IPS-15b (cell line): ENCODE measurements around the gene ABCG1.

Experiments
- H3K27me3 ChIP-seq: one replicate; pipeline ENCODE4 v1.6.1; 2013; ENCODE audit warnings: low read length; ENCODE audit not compliant: control insufficient read depth, insufficient read depth
- H3K36me3 ChIP-seq: one replicate; pipeline ENCODE4 v1.6.1; 2013; ENCODE audit warnings: low read length; ENCODE audit not compliant: control insufficient read depth, insufficient read depth
- H3K4me1 ChIP-seq: one replicate; pipeline ENCODE4 v1.6.1; 2013; ENCODE audit warnings: mild to moderate bottlenecking, low read length; ENCODE audit not compliant: control insufficient read depth, insufficient read depth
- H3K4me3 ChIP-seq: one replicate; pipeline ENCODE4 v1.5.1; 2013; ENCODE audit warnings: low read depth, low read length
- H3K9ac ChIP-seq: one replicate; pipeline ENCODE4 v1.6.1; 2013; ENCODE audit warnings: low read depth, mild to moderate bottlenecking, low read length
- H3K9me3 ChIP-seq: one replicate; pipeline ENCODE4 v1.6.1; 2013; ENCODE audit warnings: mild to moderate bottlenecking, low read length; ENCODE audit not compliant: control insufficient read depth, insufficient read depth

Gene ABCG1

DNA sequence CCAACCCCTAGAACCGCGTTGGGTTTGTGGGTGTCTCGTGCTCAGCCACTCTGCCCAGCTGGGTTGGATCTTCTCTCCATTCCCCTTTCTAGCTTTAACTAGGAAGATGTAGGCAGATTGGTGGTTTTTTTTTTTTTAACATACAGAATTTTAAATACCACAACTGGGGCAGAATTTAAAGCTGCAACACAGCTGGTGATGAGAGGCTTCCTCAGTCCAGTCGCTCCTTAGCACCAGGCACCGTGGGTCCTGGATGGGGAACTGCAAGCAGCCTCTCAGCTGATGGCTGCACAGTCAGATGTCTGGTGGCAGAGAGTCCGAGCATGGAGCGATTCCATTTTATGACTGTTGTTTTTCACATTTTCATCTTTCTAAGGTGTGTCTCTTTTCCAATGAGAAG is 77.6 kb downstream of the ABCG1 start:
- Histone ChIP-seq H3K9ac (no peak overlapping the region), H3K4me1 (peaks cover 3% of the 10 kb centered on the region)

DNA sequence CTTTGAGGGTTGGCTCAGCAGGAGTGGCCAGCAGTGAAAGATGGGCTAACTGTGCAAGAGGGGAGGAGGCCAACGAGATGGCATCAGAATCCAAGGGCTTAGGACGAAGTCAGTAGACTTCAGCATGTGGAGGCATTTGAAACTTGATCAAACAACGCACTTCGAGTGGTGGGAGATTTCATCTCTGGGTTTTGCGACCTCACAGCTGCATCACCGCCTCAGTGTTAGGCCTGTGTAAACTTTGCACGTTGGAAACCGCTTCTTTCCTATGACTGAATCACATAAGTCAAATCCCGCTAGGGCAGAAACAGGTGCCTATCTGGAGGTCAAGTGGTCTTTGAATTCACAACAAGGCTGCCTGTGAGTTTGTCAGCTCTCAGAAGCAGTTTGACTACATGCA is 78.4 kb downstream of the ABCG1 start:
- no peak overlapping the region for H3K4me3 ChIP-seq
- no peaks in the 10 kb centered on the region for H3K9me3 ChIP-seq
- no peaks in the 10 kb centered on the region for H3K27me3 ChIP-seq
- H3K4me1 ChIP-seq, result peaks cover 3% of the 10 kb centered on the region
- H3K9ac ChIP-seq, result no peak overlapping the region
- no peaks in the 10 kb centered on the region for H3K36me3 ChIP-seq

More for the DNA sequence above, 77.6 kb downstream of the ABCG1 start:
- Histone ChIP-seq H3K36me3 (no peaks in the 10 kb centered on the region), H3K4me3 (no peak overlapping the region), H3K27me3 (no peaks in the 10 kb centered on the region), H3K9me3 (no peaks in the 10 kb centered on the region)

DNA sequence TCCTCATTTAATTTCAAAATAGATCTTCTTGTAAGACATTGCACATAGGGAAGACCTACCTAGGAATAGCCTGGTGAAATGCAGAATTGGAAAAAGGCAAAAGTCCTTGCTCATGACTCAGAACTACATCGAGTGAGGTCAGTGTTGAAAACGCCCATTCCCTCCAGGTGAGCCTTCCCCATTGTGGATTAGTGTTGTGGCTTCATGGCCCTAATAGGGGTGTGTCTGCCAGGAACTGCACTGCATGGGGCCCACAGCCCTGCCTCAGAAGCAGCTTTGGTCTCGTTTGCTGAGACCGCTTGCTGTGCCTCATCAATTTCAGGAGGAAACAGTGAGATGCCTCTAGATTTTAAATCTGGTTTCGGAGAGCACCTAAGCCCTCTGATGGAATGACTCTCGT is 79.3 kb downstream of the ABCG1 start:
- Histone ChIP-seq H3K36me3 (no peaks in the 10 kb centered on the region), H3K4me1 (peaks cover 3% of the 10 kb centered on the region), H3K9me3 (no peaks in the 10 kb centered on the region), H3K9ac (no peak overlapping the region), H3K27me3 (no peaks in the 10 kb centered on the region), H3K4me3 (no peak overlapping the region)

DNA sequence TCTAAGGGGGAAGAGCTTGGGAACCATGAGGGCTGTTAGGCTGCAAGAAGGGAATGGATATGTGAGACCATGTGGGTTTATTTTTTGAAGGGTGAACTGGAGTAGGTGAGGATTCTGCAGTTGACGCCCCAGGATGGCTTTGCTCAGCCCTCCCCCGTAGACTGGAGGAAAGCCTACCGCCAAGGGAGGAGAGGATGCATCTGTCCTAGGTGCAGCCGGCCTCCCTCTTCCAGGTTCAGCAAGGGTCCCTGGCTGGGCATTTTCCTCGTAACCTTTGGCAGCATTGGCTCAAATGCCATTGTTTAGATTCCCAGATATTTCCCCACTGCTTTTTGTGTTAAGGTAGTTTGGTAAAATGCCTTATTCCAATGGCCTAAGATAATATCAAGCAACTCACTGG is 79.7 kb downstream of the ABCG1 start:
- H3K9me3 ChIP-seq, result no peaks in the 10 kb centered on the region
- H3K36me3 ChIP-seq, result no peaks in the 10 kb centered on the region
- no peaks in the 10 kb centered on the region for H3K27me3 ChIP-seq
- H3K4me3 ChIP-seq, result no peak overlapping the region
- peaks cover 3% of the 10 kb centered on the region for H3K4me1 ChIP-seq
- H3K9ac ChIP-seq, result no peak overlapping the region

DNA sequence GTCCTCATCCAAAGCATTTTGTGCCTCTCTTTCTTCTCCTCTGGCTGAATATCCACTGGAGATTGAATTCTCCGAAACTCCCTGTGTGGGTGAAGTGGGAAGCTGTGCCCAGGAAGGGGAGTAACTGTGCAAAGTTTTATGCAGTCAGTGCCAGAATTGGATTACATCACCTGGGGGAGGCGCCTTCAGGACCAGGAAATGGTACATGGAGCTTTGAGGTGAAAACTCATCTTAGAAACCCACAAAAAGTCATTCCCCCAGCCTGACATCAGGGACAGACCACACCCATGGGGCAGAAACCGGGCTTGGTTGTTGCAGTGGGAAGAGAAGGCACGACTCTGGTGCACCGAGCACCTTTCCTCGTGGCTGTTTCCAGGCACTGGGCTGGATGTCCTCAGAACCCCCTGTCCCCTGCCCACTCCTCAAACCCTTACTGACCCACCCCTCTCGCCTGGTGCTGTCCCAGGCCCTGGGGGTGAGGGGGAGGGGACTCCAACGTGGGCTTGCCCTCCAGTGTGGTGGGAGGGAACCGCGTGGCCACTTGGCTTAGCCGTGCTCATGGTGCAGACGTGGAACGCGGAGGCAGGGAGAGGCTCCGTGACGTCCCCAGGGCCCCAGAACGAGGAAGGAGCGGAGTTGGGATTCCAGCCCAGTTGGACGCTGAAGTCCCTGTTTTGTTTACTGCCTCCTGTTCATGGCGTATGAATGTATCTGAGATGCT is 80.5 kb downstream of the ABCG1 start:
- no peaks in the 10 kb centered on the region for H3K9me3 ChIP-seq
- H3K4me3 ChIP-seq, result no peak overlapping the region
- no peak overlapping the region for H3K9ac ChIP-seq
- H3K4me1 ChIP-seq, result peaks cover 3% of the 10 kb centered on the region
- H3K27me3 ChIP-seq, result no peaks in the 10 kb centered on the region
- H3K36me3 ChIP-seq, result no peaks in the 10 kb centered on the region

DNA sequence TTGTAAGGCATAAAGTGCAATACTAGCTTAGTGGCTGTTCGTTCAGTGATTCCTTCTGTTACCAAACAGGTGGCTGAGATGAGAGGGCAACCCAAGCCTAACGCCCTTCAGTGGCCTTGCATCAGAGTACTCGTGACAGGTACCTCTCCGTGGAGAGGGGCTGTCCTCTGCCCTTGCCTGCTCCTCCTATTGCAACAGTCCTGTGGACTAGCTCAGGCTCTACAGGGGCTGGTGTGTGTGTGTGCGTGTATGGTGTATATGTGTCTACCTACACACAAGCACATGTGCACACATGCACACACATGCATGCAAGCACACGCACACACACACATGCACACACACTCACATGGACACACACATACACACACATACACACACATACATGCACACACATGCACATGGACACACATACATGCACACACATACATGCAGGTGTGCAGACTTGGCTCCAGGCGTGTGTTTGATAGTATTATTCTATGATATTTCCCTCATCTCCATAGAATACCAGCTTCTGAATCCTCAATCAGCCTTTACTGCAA is 81.2 kb downstream of the ABCG1 start:
- Histone ChIP-seq H3K36me3 (no peaks in the 10 kb centered on the region), H3K4me3 (no peak overlapping the region), H3K4me1 (peaks cover 3% of the 10 kb centered on the region), H3K9me3 (no peaks in the 10 kb centered on the region), H3K27me3 (no peaks in the 10 kb centered on the region), H3K9ac (no peak overlapping the region)

DNA sequence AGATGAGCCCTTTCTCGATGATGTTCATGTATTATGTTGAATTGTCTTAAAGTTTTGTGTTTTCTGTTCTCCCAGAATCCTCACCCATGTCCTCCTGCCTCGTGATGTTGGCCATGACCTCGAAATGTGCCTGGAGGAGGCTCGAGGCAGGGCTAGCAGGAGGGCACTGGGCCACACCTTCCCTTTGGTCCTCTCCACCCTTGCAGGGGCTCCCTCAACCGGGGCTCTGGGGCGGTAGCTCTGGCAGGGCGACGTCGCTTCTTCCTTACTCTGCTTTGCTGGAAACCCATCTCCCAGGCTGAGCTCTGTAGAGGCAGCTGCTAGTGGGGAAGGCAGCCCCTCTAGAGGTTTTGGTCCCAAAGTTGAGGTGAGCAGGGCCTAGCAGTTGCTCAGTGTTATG is 82.0 kb downstream of the ABCG1 start:
- Histone ChIP-seq H3K9me3 (no peaks in the 10 kb centered on the region), H3K4me3 (no peak overlapping the region), H3K4me1 (peaks cover 3% of the 10 kb centered on the region), H3K27me3 (no peaks in the 10 kb centered on the region), H3K9ac (no peak overlapping the region), H3K36me3 (no peaks in the 10 kb centered on the region)

DNA sequence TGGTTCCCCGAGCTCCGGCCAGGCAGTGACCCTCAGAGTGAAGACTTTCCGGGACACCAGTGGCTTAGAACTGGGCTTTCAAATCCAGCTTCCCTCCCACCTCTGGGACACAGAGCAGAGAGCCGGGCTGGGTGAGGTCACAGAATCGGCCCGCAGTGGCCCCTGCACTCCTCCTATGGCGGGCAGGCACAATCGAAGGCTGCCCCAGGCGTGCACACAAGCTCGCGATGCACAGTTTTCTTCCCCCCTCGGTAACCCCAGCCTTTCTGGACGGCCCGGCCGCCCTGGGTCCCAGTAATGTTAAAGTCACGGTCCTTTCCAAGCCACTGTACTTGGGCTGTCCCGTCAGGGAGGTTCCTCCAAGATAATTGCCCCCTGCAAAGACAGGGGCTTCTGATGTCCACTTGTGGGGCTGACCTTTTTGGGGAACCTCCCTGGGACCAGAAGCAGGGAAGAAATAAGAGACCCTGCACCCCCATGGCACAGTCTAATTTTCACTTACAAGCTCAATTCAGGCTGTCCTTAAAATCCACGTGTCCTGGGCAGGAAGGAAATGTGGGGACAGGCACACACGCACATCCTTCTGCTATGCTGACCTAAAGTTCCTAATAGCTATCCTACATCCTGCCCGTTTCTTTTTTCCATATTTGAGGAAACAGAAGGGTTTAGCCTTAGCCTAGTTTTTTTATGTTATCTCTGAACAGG is 82.6 kb downstream of the ABCG1 start:
- Histone ChIP-seq H3K4me1 (peaks cover 3% of the 10 kb centered on the region), H3K9me3 (no peaks in the 10 kb centered on the region), H3K36me3 (no peaks in the 10 kb centered on the region), H3K27me3 (no peaks in the 10 kb centered on the region), H3K4me3 (no peak overlapping the region), H3K9ac (no peak overlapping the region)

DNA sequence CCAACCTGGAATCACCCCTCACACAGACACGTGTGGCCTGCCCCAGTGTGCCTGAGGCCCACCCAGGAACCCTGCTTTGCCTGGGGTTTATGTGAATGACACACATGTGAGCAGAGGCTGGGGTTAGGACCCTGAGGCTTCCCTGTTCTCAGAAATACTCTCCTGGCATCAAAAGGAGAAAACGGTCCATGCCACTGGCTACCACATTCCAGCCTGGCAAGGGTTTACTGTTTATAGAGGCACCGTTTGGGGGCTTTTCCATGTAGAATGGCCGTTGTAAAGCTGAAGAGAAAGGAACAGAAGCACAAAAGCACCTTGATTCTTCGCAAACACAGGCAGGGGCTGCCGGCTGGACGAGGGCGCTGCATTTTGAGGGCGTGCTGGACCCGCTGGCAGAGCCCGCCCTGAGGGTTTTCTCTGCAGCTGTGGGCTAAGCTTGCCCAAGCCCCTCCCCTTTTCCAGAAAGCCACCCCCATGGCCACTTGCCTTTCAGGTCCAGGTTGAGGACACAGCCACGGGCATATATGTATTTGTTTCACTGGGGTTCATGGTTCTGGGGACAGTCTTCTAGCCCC is 83.2 kb downstream of the ABCG1 start:
- Histone ChIP-seq H3K9me3 (no peaks in the 10 kb centered on the region), H3K9ac (no peak overlapping the region), H3K27me3 (no peaks in the 10 kb centered on the region), H3K36me3 (no peaks in the 10 kb centered on the region), H3K4me3 (no peak overlapping the region), H3K4me1 (peaks cover 3% of the 10 kb centered on the region)

DNA sequence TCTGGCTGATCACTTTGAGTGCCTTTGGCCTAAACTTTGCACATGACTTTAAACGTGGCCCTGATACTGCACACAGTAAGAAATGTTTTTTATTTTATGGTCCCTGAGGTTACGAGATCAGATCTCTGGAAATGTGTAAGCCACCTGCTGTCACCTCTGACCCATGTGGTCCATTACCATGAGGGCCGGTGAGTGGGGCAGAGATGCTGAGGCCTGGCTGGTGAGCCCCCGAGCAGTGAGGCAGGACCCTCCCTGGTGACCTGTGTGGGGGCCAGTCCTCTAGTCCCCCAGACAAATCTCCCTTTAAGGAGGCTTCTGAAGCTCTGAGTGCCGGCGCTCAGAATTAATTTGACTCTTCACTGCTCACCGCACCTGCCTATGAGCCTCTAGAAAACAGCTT is 83.9 kb downstream of the ABCG1 start:
- Histone ChIP-seq H3K9me3 (no peaks in the 10 kb centered on the region), H3K36me3 (no peaks in the 10 kb centered on the region), H3K4me1 (peaks cover 3% of the 10 kb centered on the region), H3K27me3 (no peaks in the 10 kb centered on the region), H3K4me3 (no peak overlapping the region), H3K9ac (no peak overlapping the region)

DNA sequence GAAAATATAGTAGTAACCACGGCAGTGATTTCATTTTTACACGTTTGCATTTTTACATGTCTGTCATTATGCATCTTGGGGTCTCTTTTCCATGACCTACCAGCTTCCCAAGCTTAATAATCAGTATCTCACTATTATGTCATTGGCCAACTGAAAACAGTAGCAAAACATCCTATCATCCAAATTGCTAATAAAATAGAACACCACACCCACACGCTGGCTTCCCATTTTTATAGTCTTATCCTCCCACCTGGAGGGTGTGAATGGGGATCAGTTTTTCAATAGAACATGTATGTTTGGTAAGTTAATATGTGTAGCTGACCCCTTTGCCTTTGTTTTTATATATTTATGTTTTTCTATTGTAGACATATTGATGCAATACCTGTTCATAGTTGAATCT is 84.5 kb downstream of the ABCG1 start:
- H3K9me3 ChIP-seq, result no peaks in the 10 kb centered on the region
- no peak overlapping the region for H3K4me3 ChIP-seq
- H3K4me1 ChIP-seq, result no peaks in the 10 kb centered on the region
- no peaks in the 10 kb centered on the region for H3K36me3 ChIP-seq
- no peak overlapping the region for H3K9ac ChIP-seq
- no peaks in the 10 kb centered on the region for H3K27me3 ChIP-seq
